ENCODE measurements around the gene FAM13A.
"Not testable (repeated sequence)": the region's sequence is repeated elsewhere in the genome, so short reads cannot be mapped to it uniquely, and the experiment has no call there.

The FAM13A gene

DNA sequence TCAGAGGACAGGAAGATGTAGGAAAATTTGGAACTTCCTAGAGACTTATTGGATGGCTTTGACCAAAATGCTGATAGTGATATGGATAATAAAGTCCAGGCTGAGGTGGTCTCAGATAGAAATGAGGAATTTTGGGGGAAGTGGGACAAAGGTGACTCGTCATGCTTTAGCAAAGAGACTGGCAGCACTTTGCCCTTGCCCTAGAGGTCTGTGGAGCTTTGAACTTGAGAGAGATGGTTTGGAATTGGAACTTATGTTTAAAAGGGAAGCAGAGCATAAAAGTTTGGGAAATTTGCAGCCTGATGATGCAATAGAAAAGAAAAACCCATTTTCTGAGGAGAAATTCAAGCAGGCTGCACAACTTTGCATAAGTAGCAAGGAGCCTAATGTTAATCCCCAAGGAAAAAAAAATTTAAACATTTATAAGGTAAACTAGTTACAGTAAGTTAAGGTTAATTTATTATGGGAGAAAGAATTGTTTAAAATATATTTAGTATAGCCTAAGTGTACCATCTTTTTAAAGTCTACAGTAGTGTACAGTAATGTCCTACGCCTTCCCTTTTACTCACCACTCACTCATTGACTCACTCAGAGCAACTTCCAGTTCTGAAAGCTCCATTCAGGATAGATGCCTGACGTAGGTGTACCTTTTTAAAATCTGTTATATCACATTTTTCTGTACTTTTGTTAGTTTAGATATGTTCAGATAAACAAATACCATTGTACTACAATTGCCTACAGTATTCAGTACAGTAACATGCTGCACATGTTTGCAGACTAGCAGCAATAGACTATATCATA is 101.2 kb downstream of the FAM13A start:
- DNase-seq, result no peak

DNA sequence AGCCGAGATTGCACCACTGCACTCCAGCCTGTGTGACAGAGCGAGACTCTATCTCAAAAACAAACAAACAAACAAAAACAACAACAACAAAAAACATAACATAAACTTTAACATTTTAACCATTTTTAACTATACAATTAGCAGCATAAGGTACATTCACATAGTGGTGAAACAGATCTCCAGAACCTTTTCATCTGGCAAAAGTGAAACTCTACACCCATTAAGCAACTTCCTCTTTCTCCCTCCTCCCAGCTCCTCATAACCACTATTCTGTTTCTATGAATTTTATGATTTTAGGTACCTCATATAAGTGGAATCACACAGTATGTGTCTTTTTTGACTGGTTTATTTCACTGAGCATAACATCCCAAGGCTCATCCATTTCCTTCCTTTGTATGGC is 103.6 kb downstream of the FAM13A start:
- no peak for DNase-seq

DNA sequence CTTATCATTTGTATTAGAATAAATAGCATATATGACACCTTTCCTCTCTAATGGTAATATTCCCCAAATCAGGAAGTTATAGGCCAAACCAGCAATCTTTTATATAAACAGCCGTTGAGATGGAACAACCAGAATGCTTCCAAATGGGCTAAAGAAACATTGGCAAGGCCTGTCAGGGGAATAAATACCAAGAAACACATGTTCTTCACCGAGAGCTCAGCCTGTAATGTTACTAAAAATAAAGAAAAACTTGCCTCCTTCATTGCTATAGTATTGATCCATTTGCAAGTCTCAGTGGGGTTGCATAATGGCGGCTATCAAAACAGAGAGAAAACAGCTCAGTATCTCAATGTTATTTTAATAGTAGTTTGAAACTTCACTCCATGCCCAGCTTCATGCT is 104.9 kb downstream of the FAM13A start:
- DNase-seq, result no peak

DNA sequence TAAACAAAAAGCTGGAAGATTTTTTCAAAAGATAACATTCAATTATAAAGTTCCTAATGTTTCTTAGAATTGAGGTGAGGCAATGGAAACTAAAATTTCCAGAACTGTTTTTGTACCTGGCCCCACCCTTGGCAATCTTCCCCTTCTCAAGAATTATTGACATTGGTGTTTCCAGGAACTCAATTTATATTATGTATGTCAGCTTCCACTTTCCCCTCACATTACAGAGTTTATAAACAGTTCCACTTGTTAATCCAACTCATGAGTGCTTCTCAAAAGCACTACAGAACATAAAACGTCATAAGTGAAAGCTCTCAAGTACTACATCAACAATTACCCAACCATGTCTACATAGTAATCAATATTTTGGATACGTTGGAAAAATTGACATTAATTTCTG is 107.4 kb downstream of the FAM13A start:
- no peak for DNase-seq

DNA sequence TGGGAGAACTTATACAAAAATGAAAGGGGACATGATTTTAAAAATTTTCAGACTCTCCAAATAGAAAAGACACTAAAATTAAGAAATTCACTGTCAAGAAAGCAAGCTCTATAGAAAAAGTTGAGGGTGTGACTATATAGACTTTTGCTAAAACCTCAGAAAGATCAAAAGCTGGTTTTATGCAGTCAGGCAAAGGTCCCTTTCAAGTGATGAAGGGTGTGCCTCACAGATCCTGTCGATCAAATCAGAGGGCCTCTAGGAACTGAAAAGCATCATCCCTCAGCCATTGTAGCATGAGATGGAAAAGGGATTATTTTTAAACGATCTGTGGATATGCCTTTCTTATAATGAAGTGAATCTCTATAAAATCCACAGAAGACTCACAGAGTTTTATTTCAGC is 116.5 kb downstream of the FAM13A start:
- no peak for DNase-seq

DNA sequence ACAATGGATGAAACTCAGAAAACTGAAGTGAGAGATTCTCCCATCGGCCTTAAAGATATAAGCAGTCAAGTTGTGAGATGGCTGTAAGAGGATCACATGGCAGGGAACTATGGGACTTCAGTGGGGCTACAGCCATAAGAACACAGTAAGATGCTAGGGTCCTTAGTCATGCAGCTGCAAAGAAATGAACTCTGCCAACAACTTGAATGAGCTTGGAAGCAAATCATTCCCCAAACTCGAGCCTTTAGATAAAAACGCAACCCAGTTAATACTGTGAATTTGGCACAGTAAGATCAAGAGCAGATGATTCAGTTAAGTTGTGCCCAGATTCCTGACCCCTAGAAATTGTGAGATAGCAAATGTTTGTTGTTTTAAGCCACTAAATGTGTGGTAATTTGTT is 117.3 kb downstream of the FAM13A start:
- DNase-seq, result no peak

DNA sequence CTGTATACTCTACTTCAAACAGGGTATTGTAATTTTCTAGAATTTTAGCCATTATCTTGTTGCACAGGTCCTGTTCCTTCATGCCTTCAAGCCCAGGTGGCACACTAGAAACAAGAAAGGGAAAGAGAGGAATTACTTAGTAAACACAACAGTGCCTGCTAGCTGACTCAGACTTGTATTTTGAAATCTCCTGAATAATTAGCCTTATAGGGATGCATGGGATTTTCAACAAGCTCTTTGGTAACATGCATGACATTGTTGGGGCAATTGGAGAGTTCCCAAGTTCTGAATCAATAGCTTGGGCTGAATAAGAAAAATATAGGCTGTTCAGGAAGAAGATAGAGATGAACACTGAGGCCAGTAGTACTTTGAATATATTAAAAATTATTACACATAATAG is 118.8 kb downstream of the FAM13A start:
- no peak for DNase-seq

DNA sequence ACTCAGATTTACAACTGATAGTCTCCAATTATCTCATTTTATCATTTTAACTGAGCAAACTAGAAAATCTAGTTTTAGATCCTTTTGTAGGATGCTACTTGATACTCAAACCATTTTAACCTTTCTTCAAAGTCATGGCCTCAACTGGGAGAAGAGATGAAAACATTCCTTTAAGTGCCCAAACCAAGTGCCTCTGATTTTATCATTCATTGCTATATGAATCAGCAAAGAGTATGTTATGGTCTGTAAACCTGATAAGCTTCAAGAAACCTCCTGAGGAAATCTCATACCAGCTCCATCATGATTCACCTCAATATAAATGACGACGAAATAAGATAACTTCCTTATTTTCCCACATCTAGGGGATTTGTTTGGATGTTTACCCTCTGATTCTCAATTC is 119.9 kb downstream of the FAM13A start:
- DNase-seq, result no peak

DNA sequence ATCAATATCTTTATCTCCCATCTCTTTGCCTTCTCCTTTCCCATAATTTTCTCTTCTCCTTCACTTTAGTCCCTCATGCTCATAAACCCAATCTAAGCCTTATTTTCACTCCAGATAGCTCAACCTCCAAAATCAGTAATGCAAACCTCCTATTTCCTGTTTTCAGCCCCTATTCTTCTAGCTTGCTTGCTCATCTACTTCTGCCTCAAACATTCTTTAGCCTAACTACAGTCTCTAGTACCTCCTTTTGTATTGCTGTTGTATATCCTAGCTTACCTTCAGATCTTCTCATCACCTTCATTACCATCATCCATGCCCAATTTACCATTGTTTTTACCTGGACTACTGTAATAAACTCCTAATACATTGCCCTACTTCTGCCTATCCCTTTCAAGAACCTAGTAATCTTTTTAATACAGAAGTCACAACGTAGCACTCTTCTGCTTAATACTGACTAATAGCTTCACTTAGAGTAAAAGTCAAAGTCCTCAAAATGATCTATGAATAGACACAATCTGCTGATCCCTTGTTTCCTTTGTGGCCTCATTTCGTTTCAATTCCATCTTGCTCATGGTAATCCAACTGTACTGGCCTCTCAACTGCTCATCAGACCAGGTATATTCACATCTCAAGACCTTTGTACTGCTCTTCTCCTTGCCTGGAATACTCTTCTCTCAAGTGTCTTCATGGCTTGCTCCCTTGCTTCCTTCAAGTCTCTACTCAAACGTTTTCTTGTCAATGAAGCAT is 123.4 kb downstream of the FAM13A start:
- no peak for DNase-seq

DNA sequence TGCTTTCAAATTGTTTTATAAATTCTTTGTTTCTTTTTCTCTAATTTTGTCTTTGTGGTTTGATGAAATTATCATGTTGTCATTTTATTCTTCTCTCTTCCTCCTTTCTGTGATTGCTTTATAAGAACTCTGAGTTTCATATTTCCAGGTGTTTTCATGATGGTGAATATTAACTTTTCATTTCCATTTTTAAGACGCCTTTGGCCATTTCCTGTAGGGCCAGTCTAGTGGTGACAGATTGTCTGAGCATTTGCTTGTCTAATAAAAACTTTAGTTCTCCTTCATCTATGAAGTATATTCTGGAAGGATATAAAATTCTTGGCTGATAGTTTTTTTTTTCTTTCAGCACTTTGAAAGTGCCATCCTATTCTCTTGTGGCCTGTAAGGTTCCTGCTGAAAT is 128.1 kb downstream of the FAM13A start:
- no peak for DNase-seq

DNA sequence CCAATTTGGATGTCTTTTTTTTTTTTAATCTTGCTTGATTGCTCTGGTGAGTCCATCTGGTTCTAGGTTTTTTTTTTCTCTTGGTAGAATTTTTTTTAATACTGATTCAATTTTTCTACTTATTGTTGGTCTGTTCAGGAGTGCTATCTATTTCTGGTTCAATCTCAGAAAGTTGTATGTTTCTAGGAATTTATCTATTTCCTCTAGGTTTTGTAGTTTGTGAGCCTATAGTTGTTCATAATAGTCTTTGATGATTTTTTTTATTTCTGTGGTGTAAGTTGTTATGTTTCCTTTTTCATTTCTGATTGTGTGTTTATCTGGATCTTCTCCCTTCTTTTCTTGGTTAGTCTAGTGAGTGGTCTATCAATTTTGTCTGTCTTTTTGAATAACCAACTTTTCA is 129.6 kb downstream of the FAM13A start:
- DNase-seq, result no peak

DNA sequence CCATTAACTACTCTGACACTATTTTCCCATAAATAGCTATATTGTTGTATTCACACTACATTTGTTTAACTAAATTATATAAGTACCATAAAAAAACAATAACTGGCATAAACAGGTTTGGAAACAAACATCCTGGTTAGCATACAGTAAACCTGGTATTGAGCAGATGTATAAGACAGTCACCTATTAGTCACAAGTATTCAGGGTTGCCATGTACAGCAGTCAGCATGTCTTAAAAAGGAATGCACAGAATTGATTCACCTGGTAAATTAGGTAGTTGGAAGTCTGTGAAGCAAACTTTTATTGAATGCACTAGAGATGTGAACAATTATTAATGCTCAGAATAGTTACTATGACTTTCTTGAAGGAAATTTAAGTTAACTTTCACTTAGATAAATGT is 137.9 kb downstream of the FAM13A start:
- no peak for DNase-seq

DNA sequence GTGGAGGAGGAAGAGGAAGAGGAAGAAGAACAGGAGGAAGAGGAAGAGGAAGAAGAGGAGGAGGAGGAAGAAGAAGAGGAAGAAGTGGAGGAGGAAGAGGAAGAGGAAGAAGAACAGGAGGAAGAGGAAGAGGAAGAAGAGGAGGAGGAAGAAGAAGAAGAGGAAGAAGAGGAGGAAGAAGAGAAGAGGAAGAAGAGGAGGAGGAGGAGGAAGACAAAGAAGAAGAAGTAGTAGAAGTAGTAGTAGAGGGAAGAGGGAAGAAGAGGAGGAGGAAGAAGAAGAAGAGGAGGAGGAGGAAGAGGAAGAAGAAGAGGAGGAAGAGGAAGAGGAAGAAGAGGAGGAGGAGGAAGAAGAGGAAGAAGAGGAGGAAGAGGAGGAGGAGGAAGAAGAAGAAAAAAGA is 143.8 kb downstream of the FAM13A start:
- DNase-seq, result not testable (repeated sequence)

DNA sequence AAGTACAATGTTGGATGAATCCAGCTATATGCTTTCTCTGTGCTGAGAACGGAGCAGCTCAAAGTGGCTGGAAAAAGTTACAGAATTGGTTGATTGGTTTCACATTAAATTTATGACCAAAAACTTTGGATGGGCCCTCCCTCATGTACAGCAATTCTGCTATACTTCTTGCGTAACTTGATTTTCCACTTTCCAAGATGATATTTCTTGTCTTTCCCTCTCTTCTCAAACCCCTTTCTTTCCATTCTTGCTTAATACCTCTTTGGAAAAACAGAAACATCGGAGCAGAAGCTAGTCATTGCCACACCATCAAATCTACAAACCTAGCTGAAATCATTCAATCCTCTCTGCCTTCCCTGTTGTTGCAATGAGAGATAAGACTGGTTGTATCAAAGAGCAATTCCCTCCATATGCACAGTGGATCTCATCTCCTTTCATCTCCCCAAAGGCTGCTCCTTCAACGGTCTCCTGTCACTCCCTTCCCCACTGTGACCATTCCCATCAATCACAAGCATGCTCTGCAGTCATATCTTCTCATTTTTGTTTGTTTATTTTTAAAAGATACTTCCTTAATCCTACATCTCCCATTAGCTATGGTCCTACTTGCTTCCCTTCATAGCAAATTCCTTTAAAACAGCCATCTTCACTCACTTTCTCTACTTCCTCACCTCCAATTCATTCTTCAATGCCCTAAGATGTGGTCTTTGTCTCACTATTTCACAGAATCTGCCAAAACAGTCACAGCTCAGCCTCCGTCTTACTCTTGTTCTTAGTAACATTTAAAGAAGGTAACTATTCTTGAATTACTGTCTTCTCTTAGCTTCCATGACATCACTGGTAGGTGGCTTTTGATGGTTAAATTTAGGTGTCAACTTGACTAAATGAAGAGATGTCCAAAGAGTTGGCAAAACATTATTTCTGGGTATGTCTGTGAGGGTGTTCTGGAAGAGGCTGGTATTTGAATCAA is 145.5 kb downstream of the FAM13A start:
- no peak for DNase-seq

DNA sequence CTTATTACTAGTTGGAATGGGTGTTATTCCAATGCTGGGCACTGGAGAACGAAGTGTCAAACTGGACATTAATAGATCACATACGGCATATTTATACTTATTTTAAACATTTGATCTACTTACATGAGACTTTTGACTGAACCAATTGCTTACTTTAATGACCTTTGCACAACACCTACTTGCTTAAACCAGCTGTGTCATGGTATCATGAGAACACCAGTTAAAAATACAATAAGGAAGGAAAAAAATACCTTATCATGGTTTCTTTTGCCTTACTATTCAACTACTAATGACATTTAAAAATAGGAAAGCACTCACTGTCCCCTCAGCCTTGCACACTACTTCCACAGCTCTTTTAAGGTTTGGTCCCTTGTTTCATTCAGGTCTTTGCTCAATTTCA is 146.9 kb downstream of the FAM13A start:
- no peak for DNase-seq

DNA sequence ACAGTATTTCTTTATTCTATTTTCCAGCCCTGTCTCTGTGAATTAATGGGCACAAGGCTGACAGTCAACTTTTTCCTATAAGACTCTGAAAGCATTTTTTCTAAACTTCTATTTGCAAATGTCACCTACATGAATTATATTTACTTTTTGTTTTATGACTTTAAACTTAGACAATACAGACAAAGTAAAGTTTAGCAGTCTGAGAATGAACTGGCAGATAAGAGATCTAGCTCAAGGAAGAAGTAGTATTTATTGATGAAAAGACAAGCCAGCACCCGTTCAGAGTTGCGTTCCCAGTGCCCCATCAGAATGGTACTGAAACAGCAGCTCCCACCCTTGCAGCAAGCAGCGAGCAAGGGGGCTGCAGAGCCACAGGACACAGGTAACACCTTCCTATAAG is 148.5 kb downstream of the FAM13A start:
- no peak for DNase-seq

DNA sequence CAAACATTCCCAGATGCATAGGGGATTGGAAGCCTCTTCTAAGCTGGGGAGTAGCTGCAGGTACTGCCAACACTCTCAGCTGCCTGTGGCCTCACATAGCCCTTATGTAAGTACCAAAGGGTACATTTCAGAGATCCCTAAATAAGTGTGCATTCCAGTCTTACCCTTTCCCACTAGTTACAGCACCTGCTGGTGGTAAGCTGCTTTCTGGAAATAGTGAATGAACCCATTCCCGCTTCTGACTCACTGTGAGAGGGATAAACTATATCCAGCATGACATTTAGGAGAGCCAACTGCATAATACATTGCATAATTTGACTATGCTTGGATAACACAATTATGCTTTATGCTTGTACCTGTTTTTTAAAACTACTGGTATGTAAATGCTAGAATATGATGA is 149.0 kb downstream of the FAM13A start:
- DNase-seq, result no peak

DNA sequence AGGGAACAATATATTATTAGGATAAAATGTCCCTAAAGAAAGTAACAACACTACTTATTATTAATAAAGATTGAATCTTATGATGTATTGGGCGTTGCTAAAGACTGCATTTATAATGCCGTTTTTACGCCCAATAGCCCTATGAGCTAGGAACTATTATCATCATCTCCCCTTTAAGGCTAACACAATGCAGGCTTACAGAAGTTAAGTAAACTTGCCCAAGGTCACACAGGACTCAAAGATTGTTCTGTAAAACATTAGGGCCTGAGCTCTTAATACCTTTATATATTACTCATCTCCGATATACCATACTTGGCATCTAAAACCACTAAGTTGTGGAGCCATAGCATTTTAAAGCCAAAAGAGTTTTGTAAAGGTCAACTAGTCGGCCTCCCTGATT is 149.5 kb downstream of the FAM13A start:
- DNase-seq, result no peak

DNA sequence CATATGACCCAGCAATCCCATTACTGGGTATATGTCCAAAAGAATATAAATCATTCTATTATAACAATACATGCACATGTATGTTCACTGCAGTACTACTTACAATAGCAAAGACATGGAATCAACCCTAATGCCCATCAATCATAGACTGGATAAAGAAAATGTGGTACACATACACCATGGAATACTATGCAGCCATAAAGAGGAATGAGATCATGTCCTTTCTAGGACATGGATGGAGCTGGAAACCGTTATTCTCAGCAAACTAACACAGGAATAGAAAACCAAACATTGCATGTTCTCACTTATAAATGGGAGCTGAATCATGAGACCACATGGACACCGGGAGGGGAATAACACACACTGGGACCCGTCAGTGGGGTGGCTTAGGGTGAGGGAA is 152.7 kb downstream of the FAM13A start:
- not testable (repeated sequence) for DNase-seq

DNA sequence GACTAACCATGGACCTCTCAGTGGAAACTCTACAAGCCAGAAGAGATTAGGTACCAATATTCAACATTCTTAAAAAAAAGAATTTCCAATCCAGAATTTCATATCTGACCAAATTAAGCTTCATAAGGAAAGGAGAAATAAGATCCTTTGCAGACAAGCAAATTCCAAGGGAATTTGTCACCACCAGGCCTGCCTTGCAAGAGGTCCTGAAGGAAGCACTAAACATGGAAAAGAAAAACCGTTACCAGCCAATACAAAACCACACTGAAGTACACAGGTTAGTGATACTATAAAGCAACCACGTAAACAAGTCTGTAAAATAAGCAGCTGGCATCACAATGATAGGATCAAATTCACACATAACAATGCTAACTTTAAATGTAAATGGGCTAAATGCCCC is 156.6 kb downstream of the FAM13A start:
- DNase-seq, result no peak

DNA sequence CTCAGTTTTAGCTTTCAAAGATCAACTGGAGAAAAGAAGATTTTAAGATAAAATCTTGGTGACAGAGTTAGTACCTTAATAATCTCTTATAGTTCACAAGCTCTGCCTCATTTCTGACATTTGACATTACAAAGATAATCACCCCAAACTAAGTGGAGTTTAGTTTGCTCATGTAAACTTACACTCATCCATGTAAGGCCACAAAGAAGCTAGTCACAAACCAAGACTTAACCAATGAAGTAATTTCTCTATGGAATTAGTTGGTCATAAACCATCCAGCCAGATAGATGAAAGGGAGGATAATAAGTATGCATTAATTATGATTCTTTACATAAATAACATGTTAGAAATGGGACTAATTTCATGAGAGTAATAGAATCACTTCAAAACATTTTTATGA is 159.2 kb downstream of the FAM13A start:
- no peak for DNase-seq

DNA sequence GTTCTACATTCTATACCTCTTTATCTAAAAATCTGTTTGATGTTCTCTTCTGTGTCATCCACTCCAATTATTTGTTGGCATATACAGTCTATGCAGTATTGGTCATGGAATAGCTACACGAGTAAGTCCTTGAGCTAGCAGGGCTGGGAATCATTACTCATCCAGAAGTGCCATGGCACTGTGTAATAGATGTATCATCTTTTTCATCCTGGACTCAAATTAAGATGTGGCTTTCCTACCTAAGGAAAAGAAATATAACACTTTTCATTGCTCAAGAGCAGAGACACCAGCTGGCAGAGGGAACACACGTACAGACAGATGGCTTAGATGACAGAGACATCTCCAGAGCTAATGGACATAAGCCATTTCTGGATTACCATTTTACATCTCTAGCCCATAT is 159.8 kb downstream of the FAM13A start:
- no peak for DNase-seq

DNA sequence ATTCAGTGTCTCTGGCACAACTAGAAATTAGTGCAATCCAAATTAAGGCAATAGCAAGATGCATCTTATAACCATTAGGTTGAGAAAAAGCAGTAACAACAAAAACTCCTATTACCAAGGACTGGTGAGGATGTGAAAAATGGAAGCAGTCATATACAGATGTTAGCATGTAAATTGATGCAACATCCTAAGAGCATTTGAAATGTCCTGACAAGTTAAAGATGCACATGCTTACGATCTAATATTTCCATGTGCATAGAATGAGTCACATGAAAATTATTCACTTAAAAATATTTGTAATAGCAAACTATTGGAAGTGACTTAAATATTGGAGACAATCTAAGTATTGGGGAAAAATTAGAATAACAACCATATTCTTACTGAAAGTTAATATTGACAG is 163.0 kb downstream of the FAM13A start:
- no peak for DNase-seq
